ENCODE results near the gene TOMM5. TPM values are rescaled to one million over a fixed set of nuclear protein-coding genes. Genes with fewer than 3 reads are reported as not detected.

Gene TOMM5
- polyA plus RNA-seq, 1 experiment: 207 TPM

- H3K27ac ChIP-seq (ENCODE audit: low read depth, low read length): peak overlapping the region; percentile 2
- no peaks in the 10 kb centered on the region; the same call in 1 of the 2 replicates for H3K9me3 ChIP-seq (ENCODE audit: control insufficient read depth, insufficient read depth, low read length)
- no peak overlapping the region for H3K4me3 ChIP-seq (ENCODE audit: low read depth, low read length)
- ChIA-PET CTCF (interaction anchor here (0.6 to 1.7 kb wide), 7 partner anchors 11 to 54 kb away, joined by 3 to 10 read pairs (median 4); partner anchors contain the start of gene FBXO10), POLR2A (interaction anchor here (1.1 kb wide), 1 partner anchor 18 kb away, joined by 3 read pairs; the partner anchor contains the start of gene FBXO10)
- no peak for TF ChIP-seq CTCF (IDR thresholded peaks at IDR 0.05; ENCODE audit: low read depth, low read length)
- peaks cover 7% of the 10 kb centered on the region for H3K27me3 ChIP-seq (ENCODE audit: control insufficient read depth, insufficient read depth, low read length)
- DNase-seq (ENCODE audit: low read depth, low spot score): no peak
Observed at GRCh38 chr9:37593883-37594448, 1.6 kb upstream of the TOMM5 start.

- Histone ChIP-seq H3K4me3 (ENCODE audit: low read depth, low read length) (no peak overlapping the region), H3K27ac (ENCODE audit: low read depth, low read length) (no peak overlapping the region), H3K27me3 (ENCODE audit: control insufficient read depth, insufficient read depth, low read length) (no peaks in the 10 kb centered on the region), H3K9me3 (ENCODE audit: control insufficient read depth, insufficient read depth, low read length) (no peaks in the 10 kb centered on the region; the same call in 1 of the 2 replicates)
- DNase-seq (ENCODE audit: low read depth, low spot score): no peak
- TF ChIP-seq CTCF (IDR thresholded peaks at IDR 0.05; ENCODE audit: low read depth, low read length): no peak
- POLR2A ChIA-PET: no interaction called here
- CTCF ChIA-PET: no interaction called here
Observed at GRCh38 chr9:37587521-37587920, 4.9 kb downstream of the TOMM5 start.

GRCh38 chr9:37583522-37584121 lies 8.8 kb downstream of the TOMM5 start:
- Histone ChIP-seq H3K4me3 (ENCODE audit: low read depth, low read length) (no peak overlapping the region), H3K9me3 (ENCODE audit: control insufficient read depth, insufficient read depth, low read length) (no peaks in the 10 kb centered on the region), H3K27me3 (ENCODE audit: control insufficient read depth, insufficient read depth, low read length) (no peaks in the 10 kb centered on the region), H3K27ac (ENCODE audit: low read depth, low read length) (no peak overlapping the region)
- DNase-seq (ENCODE audit: low read depth, low spot score): no peak
- no peak for TF ChIP-seq CTCF (IDR thresholded peaks at IDR 0.05; ENCODE audit: low read depth, low read length)
- ChIA-PET POLR2A (no interaction called here), CTCF (interaction anchor here (0.5 to 1.5 kb wide), 4 partner anchors 10 to 680 kb away, joined by 3 to 7 read pairs (median 4); no protein-coding TSS in a partner anchor)

GRCh38 chr9:37582548-37583157 lies 9.7 kb downstream of the TOMM5 start:
- peak; percentile 47 for DNase-seq (ENCODE audit: low read depth, low spot score)
- ChIA-PET POLR2A (no interaction called here), CTCF (interaction anchor here (0.5 to 1.8 kb wide), 5 partner anchors 9 to 681 kb away, joined by 3 to 10 read pairs (median 4); partner anchors contain the start of gene TOMM5)
- Histone ChIP-seq H3K27ac (ENCODE audit: low read depth, low read length) (no peak overlapping the region), H3K4me3 (ENCODE audit: low read depth, low read length) (no peak overlapping the region), H3K9me3 (ENCODE audit: control insufficient read depth, insufficient read depth, low read length) (no peaks in the 10 kb centered on the region), H3K27me3 (ENCODE audit: control insufficient read depth, insufficient read depth, low read length) (no peaks in the 10 kb centered on the region)
- peak; percentile 77 for TF ChIP-seq CTCF (IDR thresholded peaks at IDR 0.05; ENCODE audit: low read depth, low read length)

All from AG04450 (cell line).